SU-DHL-6 (cell line): ENCODE results near the gene SHQ1.

Experiments used
- H2AFZ ChIP-seq: fragments of 200-600 bp; sonication (generic); 2 replicates; pipeline ENCODE4 v1.6.1; 2014; ENCODE audit warnings: low read depth, mild to moderate bottlenecking, moderate library complexity, mixed read lengths, antibody characterized with exemption, low read length; ENCODE audit not compliant: severe bottlenecking
- H3F3A ChIP-seq: fragments of 200-600 bp; shearing (Covaris generic); 2 replicates; pipeline ENCODE4 v1.6.0; 2016; ENCODE audit warnings: antibody characterized with exemption, mild to moderate bottlenecking; ENCODE audit not compliant: insufficient read depth
- H3K27ac ChIP-seq: fragments of 200-600 bp; sonication (generic); 2 replicates; pipeline ENCODE4 v1.5.1; 2016; ENCODE audit warnings: low read depth, mild to moderate bottlenecking, low read length, moderate library complexity, mixed read lengths
- H3K27me3 ChIP-seq: fragments of 200-600 bp; sonication (generic), shearing (Covaris generic); 2 replicates; pipeline ENCODE4 v1.6.0; 2014; ENCODE audit warnings: mild to moderate bottlenecking, low read length
- H3K36me3 ChIP-seq: fragments of 200-600 bp; sonication (generic); 2 replicates; pipeline ENCODE4 v1.6.1; 2014; ENCODE audit warnings: mild to moderate bottlenecking, low read length, mixed read lengths
- H3K4me2 ChIP-seq: fragments of 300-600, 200-600 bp; shearing (Covaris generic), sonication (generic); 2 replicates; pipeline ENCODE4 v1.6.0; 2014; ENCODE audit warnings: low read length, low read depth, mild to moderate bottlenecking; ENCODE audit not compliant: poor library complexity, severe bottlenecking
- H3K4me3 ChIP-seq: fragments of 200-600 bp; sonication (generic); 2 replicates; pipeline ENCODE4 v1.5.1; 2014; ENCODE audit warnings: antibody characterized with exemption, low read length, mild to moderate bottlenecking, mixed read lengths; ENCODE audit not compliant: insufficient read depth, poor library complexity, severe bottlenecking
- H3K79me2 ChIP-seq: fragments of 200-600 bp; sonication (generic); 2 replicates; pipeline ENCODE4 v1.6.1; 2014; ENCODE audit warnings: mild to moderate bottlenecking, low read length, moderate library complexity; ENCODE audit not compliant: insufficient read depth
- H3K9ac ChIP-seq: fragments of 200-600 bp; sonication (generic); 2 replicates; pipeline ENCODE4 v1.7.0; 2014; ENCODE audit warnings: mild to moderate bottlenecking, low read length
- H3K9me2 ChIP-seq: fragments of 200-600 bp; sonication (generic); replicated peaks from 2 replicates; pipeline ENCODE4 v1.6.1; 2014; ENCODE audit warnings: low read length; ENCODE audit not compliant: insufficient read depth
- H3K9me3 ChIP-seq: fragments of 200-600 bp; sonication (generic); 2 replicates; pipeline ENCODE4 v1.6.1; 2014; ENCODE audit warnings: low read length, mixed read lengths; ENCODE audit not compliant: insufficient read depth
- H4K20me1 ChIP-seq: fragments of 200-600 bp; sonication (generic); 2 replicates; pipeline ENCODE4 v1.6.1; 2014; ENCODE audit warnings: low read depth, mild to moderate bottlenecking, antibody characterized with exemption, low read length, moderate library complexity, mixed read lengths
- CTCF ChIP-seq: fragments of 200-600 bp; sonication (generic); IDR thresholded peaks from one replicate; pipeline ENCODE4 v1.5.1; 2017; ENCODE audit warnings: antibody characterized with exemption, mild to moderate bottlenecking, low read length, moderate library complexity; ENCODE audit not compliant: insufficient read depth, poor library complexity, severe bottlenecking
- EZH2phosphoT487 ChIP-seq: fragments of 200-600 bp; sonication (generic), shearing (Covaris generic); conservative IDR thresholded peaks from 2 replicates; pipeline ENCODE4 v1.6.1; 2018; ENCODE audit warnings: mild to moderate bottlenecking, antibody characterized with exemption, low read length, moderate library complexity, mixed read lengths

The SHQ1 gene

GRCh38 chr3:72847282-72847681, 963 bp downstream of the SHQ1 start:
- H3K9ac ChIP-seq: peak overlapping the region; percentile 72
- peak overlapping the region; percentile 68 for H3K4me3 ChIP-seq
- H4K20me1 ChIP-seq: peaks cover 6% of the 10 kb centered on the region; the same call in 1 of the 2 replicates
- no peak overlapping the region for H3K27ac ChIP-seq
- H3K36me3 ChIP-seq: no peaks in the 10 kb centered on the region
- peaks cover 5% of the 10 kb centered on the region; the same call in 1 of the 2 replicates for H3F3A ChIP-seq
- no peak overlapping the region for H2AFZ ChIP-seq
- H3K9me3 ChIP-seq: no peaks in the 10 kb centered on the region
- peak overlapping the region; percentile 86 for H3K4me2 ChIP-seq
- H3K27me3 ChIP-seq: no peaks in the 10 kb centered on the region
- H3K79me2 ChIP-seq: peaks cover 50% of the 10 kb centered on the region
- no peak for TF ChIP-seq CTCF
- no peak for TF ChIP-seq EZH2phosphoT487
- no peaks in the 10 kb centered on the region for H3K9me2 ChIP-seq

GRCh38 chr3:72846166-72846565, 2.1 kb downstream of the SHQ1 start:
- Histone ChIP-seq H3K79me2 (peaks cover 50% of the 10 kb centered on the region), H3K4me3 (no peak overlapping the region), H3K27ac (no peak overlapping the region), H3K9me3 (no peaks in the 10 kb centered on the region), H3F3A (peaks cover 5% of the 10 kb centered on the region; the same call in 1 of the 2 replicates), H3K4me2 (peak overlapping the region; percentile 86), H3K36me3 (peaks cover 6% of the 10 kb centered on the region; the same call in 1 of the 2 replicates), H3K9me2 (no peaks in the 10 kb centered on the region), H3K27me3 (no peaks in the 10 kb centered on the region), H2AFZ (no peak overlapping the region), H3K9ac (no peak overlapping the region), H4K20me1 (peaks cover 6% of the 10 kb centered on the region; the same call in 1 of the 2 replicates)
- no peak for TF ChIP-seq EZH2phosphoT487
- TF ChIP-seq CTCF: no peak

GRCh38 chr3:72844436-72844993, 3.7 kb downstream of the SHQ1 start:
- Histone ChIP-seq H3K9me3 (no peaks in the 10 kb centered on the region), H2AFZ (no peak overlapping the region), H3K9ac (no peak overlapping the region), H3K36me3 (peaks cover 10% of the 10 kb centered on the region), H3K4me2 (no peak overlapping the region), H3K4me3 (no peak overlapping the region), H3K27me3 (no peaks in the 10 kb centered on the region), H3F3A (0 out of 2 replicates have a peak, but pooled peaks cover under 1% of the 10 kb centered on the region), H3K79me2 (peaks cover 50% of the 10 kb centered on the region), H4K20me1 (peaks cover 6% of the 10 kb centered on the region; the same call in 1 of the 2 replicates), H3K9me2 (no peaks in the 10 kb centered on the region), H3K27ac (no peak overlapping the region)
- no peak for TF ChIP-seq CTCF
- TF ChIP-seq EZH2phosphoT487: no peak
